ENCODE measurements around the gene KIF26A.

GRCh38 chr14:104214431-104215218, 76.2 kb downstream of the KIF26A start:
- TF ChIP-seq CTCF (IDR thresholded peaks at IDR 0.05) (no peak), POLR2A (IDR thresholded peaks at IDR 0.05) (no peak)
